OCI-LY7 (cell line): ENCODE measurements around the gene RAB3C.

Experiments used
- EZH2phosphoT487 ChIP-seq: fragments of 200-600 bp; sonication (generic); IDR thresholded peaks from 2 replicates; pipeline ENCODE4 v1.6.1; 2018; ENCODE audit warnings: low read depth, borderline replicate concordance, mild to moderate bottlenecking, mixed run types, antibody characterized with exemption, low read length, moderate library complexity, mixed read lengths
- TF ChIP-seq, protein P1 (sequence below): fragments of 200-600 bp; sonication (generic); conservative IDR thresholded peaks from 2 replicates; pipeline ENCODE4 v1.5.1; 2014; ENCODE audit warnings: mild to moderate bottlenecking, antibody characterized with exemption, low read length, moderate library complexity, mixed read lengths

DNA sequence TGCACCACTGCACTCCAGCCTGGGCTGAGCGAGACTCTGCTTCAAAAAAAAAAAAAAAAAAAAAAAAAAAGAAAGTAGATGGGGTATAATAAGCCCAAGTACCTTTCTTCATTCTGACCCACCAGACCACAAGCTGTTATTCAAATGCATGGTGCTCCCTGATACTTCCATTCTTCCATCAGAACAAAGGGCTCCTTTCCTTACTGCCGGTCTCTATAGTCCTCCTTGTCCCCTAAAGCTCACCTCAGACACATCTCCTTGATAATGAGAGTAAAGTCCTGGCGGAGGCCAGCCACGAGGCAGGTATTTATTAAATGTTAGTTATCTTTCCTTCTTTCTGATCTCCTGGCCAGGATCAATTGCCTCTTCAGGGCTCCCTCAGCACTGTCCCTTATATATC is 162.5 kb downstream of the RAB3C start:
- TF ChIP-seq, protein P1, sequence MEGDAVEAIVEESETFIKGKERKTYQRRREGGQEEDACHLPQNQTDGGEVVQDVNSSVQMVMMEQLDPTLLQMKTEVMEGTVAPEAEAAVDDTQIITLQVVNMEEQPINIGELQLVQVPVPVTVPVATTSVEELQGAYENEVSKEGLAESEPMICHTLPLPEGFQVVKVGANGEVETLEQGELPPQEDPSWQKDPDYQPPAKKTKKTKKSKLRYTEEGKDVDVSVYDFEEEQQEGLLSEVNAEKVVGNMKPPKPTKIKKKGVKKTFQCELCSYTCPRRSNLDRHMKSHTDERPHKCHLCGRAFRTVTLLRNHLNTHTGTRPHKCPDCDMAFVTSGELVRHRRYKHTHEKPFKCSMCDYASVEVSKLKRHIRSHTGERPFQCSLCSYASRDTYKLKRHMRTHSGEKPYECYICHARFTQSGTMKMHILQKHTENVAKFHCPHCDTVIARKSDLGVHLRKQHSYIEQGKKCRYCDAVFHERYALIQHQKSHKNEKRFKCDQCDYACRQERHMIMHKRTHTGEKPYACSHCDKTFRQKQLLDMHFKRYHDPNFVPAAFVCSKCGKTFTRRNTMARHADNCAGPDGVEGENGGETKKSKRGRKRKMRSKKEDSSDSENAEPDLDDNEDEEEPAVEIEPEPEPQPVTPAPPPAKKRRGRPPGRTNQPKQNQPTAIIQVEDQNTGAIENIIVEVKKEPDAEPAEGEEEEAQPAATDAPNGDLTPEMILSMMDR, result no peak
- no peak for TF ChIP-seq EZH2phosphoT487
